ENCODE results near the gene DHX34. TPM values are rescaled to one million over a fixed set of nuclear protein-coding genes. Genes with fewer than 3 reads are reported as not detected.

The DHX34 gene
- total and polyA plus RNA-seq, 4 donors = 3.1 to 11.6 (median 6.1) TPM

DNA sequence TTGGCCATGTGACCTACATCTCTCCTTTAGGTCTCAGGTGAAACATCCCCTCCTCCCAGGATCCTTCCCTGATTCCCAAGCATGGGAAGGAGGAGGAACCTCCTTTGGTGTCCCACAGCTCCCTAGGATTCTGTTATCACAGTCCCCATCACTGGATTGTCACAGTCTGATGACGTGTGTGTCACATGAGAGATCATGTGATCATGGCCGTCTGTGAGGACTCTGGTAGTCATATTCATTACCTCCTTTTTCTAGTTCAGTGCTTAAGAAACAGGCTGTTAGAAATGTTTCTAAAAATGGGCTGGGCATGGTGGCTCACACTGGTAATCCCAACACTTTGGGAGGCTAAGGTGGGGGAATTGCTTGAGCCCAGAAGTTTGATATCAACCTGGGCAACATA is 3.0 kb downstream of the DHX34 start:
- DNase-seq (ENCODE audit: low spot score) = no peak
- no peaks in the 10 kb centered on the region for H3K9me3 ChIP-seq (ENCODE audit: control insufficient read depth in 4 of 4, low read length in 3 of 4)
- TF ChIP-seq HNF4A (conservative IDR thresholded peaks at IDR 0.05) = no peak
- no peak for TF ChIP-seq RAD21 (IDR thresholded peaks at IDR 0.05)
- TF ChIP-seq, protein P1, sequence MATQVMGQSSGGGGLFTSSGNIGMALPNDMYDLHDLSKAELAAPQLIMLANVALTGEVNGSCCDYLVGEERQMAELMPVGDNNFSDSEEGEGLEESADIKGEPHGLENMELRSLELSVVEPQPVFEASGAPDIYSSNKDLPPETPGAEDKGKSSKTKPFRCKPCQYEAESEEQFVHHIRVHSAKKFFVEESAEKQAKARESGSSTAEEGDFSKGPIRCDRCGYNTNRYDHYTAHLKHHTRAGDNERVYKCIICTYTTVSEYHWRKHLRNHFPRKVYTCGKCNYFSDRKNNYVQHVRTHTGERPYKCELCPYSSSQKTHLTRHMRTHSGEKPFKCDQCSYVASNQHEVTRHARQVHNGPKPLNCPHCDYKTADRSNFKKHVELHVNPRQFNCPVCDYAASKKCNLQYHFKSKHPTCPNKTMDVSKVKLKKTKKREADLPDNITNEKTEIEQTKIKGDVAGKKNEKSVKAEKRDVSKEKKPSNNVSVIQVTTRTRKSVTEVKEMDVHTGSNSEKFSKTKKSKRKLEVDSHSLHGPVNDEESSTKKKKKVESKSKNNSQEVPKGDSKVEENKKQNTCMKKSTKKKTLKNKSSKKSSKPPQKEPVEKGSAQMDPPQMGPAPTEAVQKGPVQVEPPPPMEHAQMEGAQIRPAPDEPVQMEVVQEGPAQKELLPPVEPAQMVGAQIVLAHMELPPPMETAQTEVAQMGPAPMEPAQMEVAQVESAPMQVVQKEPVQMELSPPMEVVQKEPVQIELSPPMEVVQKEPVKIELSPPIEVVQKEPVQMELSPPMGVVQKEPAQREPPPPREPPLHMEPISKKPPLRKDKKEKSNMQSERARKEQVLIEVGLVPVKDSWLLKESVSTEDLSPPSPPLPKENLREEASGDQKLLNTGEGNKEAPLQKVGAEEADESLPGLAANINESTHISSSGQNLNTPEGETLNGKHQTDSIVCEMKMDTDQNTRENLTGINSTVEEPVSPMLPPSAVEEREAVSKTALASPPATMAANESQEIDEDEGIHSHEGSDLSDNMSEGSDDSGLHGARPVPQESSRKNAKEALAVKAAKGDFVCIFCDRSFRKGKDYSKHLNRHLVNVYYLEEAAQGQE (IDR thresholded peaks at IDR 0.05) = no peak
- no peaks in the 10 kb centered on the region for H3K27me3 ChIP-seq (ENCODE audit: control insufficient read depth in 4 of 4, insufficient read depth in 4 of 4, low read length in 3 of 4)
- H3K27ac ChIP-seq (ENCODE audit: low read depth in 1 of 2, low read length in 2 of 2) = no peak overlapping the region
- H3K9ac ChIP-seq (ENCODE audit: low read depth in 1 of 2, low read length in 2 of 2) = no peak overlapping the region
- H3K4me1 ChIP-seq (ENCODE audit: control insufficient read depth in 4 of 4, insufficient read depth in 4 of 4, low read length in 3 of 4) = peaks cover 2 to 24% (median 16%) of the 10 kb centered on the region in 4 donors
- WGBS = 72% methylated on average over 2 of the region's 2 CpGs
- no peak overlapping the region for H3K4me3 ChIP-seq (ENCODE audit: low read depth in 1 of 3, low read length in 3 of 3)
- H3K36me3 ChIP-seq (ENCODE audit: control insufficient read depth in 4 of 4, insufficient read depth in 3 of 4, low read depth in 1 of 4, low read length in 3 of 4) = peaks cover 2 to 23% (median 9%) of the 10 kb centered on the region in 4 donors

DNA sequence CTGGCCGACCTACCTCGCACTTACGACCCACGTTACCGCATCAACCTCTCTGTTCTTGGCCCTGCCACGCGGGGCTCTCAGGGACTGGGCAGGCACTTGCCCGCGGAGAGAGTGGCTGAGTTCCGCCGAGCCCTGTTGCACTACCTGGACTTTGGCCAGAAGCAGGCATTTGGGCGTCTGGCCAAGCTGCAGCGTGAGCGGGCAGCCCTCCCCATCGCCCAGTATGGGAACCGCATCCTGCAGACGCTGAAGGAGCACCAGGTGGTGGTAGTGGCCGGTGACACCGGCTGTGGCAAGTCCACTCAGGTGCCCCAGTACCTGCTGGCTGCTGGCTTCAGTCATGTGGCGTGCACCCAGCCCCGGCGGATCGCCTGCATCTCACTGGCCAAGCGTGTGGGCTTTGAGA is 4.2 kb downstream of the DHX34 start:
- no peak overlapping the region for H3K27ac ChIP-seq (ENCODE audit: low read depth in 1 of 2, low read length in 2 of 2)
- WGBS = 55% methylated on average over 24 of the region's 24 CpGs
- no peak overlapping the region for H3K4me3 ChIP-seq (ENCODE audit: low read depth in 1 of 3, low read length in 3 of 3)
- no peaks in the 10 kb centered on the region for H3K9me3 ChIP-seq (ENCODE audit: control insufficient read depth in 4 of 4, low read length in 3 of 4)
- no peak overlapping the region for H3K9ac ChIP-seq (ENCODE audit: low read depth in 1 of 2, low read length in 2 of 2)
- peak; percentile 69 for DNase-seq (ENCODE audit: low spot score)
- peaks cover 2 to 24% (median 16%) of the 10 kb centered on the region in 4 donors for H3K4me1 ChIP-seq (ENCODE audit: control insufficient read depth in 4 of 4, insufficient read depth in 4 of 4, low read length in 3 of 4)
- peaks cover 9 to 35% (median 20%) of the 10 kb centered on the region in 4 donors for H3K36me3 ChIP-seq (ENCODE audit: control insufficient read depth in 4 of 4, insufficient read depth in 3 of 4, low read depth in 1 of 4, low read length in 3 of 4)
- H3K27me3 ChIP-seq (ENCODE audit: control insufficient read depth in 4 of 4, insufficient read depth in 4 of 4, low read length in 3 of 4) = no peaks in the 10 kb centered on the region
- peak; percentile 54 for TF ChIP-seq SP1 (IDR thresholded peaks at IDR 0.05)
- TF ChIP-seq, protein P2, sequence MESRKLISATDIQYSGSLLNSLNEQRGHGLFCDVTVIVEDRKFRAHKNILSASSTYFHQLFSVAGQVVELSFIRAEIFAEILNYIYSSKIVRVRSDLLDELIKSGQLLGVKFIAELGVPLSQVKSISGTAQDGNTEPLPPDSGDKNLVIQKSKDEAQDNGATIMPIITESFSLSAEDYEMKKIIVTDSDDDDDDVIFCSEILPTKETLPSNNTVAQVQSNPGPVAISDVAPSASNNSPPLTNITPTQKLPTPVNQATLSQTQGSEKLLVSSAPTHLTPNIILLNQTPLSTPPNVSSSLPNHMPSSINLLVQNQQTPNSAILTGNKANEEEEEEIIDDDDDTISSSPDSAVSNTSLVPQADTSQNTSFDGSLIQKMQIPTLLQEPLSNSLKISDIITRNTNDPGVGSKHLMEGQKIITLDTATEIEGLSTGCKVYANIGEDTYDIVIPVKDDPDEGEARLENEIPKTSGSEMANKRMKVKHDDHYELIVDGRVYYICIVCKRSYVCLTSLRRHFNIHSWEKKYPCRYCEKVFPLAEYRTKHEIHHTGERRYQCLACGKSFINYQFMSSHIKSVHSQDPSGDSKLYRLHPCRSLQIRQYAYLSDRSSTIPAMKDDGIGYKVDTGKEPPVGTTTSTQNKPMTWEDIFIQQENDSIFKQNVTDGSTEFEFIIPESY (IDR thresholded peaks at IDR 0.05) = no peak
- peak in 1 of 2 donors; percentile 55 for TF ChIP-seq RAD21 (IDR thresholded peaks at IDR 0.05)
- TF ChIP-seq EGR1 (IDR thresholded peaks at IDR 0.05; ENCODE audit: low read depth in 2 of 2) = no peak
- TF ChIP-seq, protein P3, sequence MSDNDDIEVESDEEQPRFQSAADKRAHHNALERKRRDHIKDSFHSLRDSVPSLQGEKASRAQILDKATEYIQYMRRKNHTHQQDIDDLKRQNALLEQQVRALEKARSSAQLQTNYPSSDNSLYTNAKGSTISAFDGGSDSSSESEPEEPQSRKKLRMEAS (IDR thresholded peaks at IDR 0.05) = no peak
- peak; percentile 71 to 74 for TF ChIP-seq HNF4A (conservative IDR thresholded peaks at IDR 0.05)
- TF ChIP-seq GABPA (IDR thresholded peaks at IDR 0.05 in 1 of 2, conservative IDR thresholded peaks at IDR 0.05 in 1 of 2) = no peak

DNA sequence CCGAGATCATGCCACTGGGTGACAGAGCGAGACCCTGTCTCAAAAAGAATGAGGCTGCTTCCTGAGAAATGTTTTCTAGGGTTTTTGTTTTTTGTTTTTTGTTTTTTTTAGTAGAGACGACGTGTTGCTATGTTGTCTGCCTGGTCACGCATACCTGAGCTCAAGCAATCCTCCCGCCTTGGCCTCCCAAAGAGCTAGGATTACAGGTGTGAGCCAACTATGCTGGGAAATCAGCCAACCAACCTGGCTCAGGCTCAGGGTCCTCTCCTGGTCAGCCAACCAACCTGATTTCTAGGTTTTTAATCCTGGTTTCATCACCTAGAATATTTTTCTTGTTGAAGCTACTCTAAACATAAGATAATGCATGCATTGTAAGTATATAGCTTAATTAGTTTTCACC is 7.8 kb downstream of the DHX34 start:
- no peak overlapping the region for H3K4me3 ChIP-seq (ENCODE audit: low read depth in 1 of 3, low read length in 3 of 3)
- H3K9ac ChIP-seq (ENCODE audit: low read depth in 1 of 2, low read length in 2 of 2) = no peak overlapping the region
- H3K4me1 ChIP-seq (ENCODE audit: control insufficient read depth in 4 of 4, insufficient read depth in 4 of 4, low read length in 3 of 4) = peaks cover 0 to 15% (median 8%) of the 10 kb centered on the region in 4 donors
- no peaks in the 10 kb centered on the region for H3K27me3 ChIP-seq (ENCODE audit: control insufficient read depth in 4 of 4, insufficient read depth in 4 of 4, low read length in 3 of 4)
- 53% methylated on average over 6 of the region's 6 CpGs for WGBS
- TF ChIP-seq RAD21 (IDR thresholded peaks at IDR 0.05) (no peak), HNF4A (conservative IDR thresholded peaks at IDR 0.05) (peak in 1 of 2 donors; percentile 12)
- no peak overlapping the region for H3K27ac ChIP-seq (ENCODE audit: low read depth in 1 of 2, low read length in 2 of 2)
- no peaks in the 10 kb centered on the region for H3K9me3 ChIP-seq (ENCODE audit: control insufficient read depth in 4 of 4, low read length in 3 of 4)
- peaks cover 17 to 65% (median 38%) of the 10 kb centered on the region in 4 donors for H3K36me3 ChIP-seq (ENCODE audit: control insufficient read depth in 4 of 4, insufficient read depth in 3 of 4, low read depth in 1 of 4, low read length in 3 of 4)
- DNase-seq (ENCODE audit: low spot score) = no peak
